DOHH2 (cell line): Measurements from ENCODE around the gene CLSTN1.

ENCODE experiments used
- H3F3A ChIP-seq: fragments of 200-600 bp; sonication (generic), shearing (Covaris generic); 2 replicates; pipeline ENCODE4 v1.6.0; 2016; ENCODE audit warnings: antibody characterized with exemption, mild to moderate bottlenecking; ENCODE audit not compliant: control insufficient read depth, insufficient read depth
- H3K27ac ChIP-seq: fragments of 200-600 bp; sonication (generic); 2 replicates; pipeline ENCODE4 v1.5.1; 2014; ENCODE audit warnings: low read depth, mild to moderate bottlenecking, low read length, moderate library complexity
- H3K27me3 ChIP-seq: fragments of 200-600 bp; sonication (generic); 2 replicates; pipeline ENCODE4 v1.6.1; 2014; ENCODE audit warnings: mild to moderate bottlenecking, low read length, mixed read lengths; ENCODE audit not compliant: control insufficient read depth
- H3K36me3 ChIP-seq: fragments of 200-600 bp; sonication (generic); 2 replicates; pipeline ENCODE4 v1.6.1; 2014; ENCODE audit warnings: mild to moderate bottlenecking, low read length, moderate library complexity, mixed read lengths; ENCODE audit not compliant: control insufficient read depth
- H3K4me1 ChIP-seq: fragments of 200-600 bp; sonication (generic); 2 replicates; pipeline ENCODE4 v1.6.1; 2014; ENCODE audit warnings: mild to moderate bottlenecking, low read length, mixed read lengths; ENCODE audit not compliant: control insufficient read depth
- H3K4me2 ChIP-seq: fragments of 200-600 bp; sonication (generic); 2 replicates; pipeline ENCODE4 v1.6.0; 2014; ENCODE audit warnings: mild to moderate bottlenecking, low read length, moderate library complexity
- H3K4me3 ChIP-seq: fragments of 200-600 bp; sonication (generic); 2 replicates; pipeline ENCODE4 v1.5.1; 2014; ENCODE audit warnings: mild to moderate bottlenecking, low read length, mixed read lengths
- H3K79me2 ChIP-seq: fragments of 200-600 bp; sonication (generic); 2 replicates; pipeline ENCODE4 v1.6.1; 2014; ENCODE audit warnings: mild to moderate bottlenecking, low read length, mixed read lengths; ENCODE audit not compliant: control insufficient read depth
- H3K9me2 ChIP-seq: fragments of 200-600 bp; sonication (generic); replicated peaks from 2 replicates; pipeline ENCODE4 v1.6.1; 2014; ENCODE audit warnings: mild to moderate bottlenecking, low read length, mixed read lengths; ENCODE audit not compliant: control insufficient read depth
- H3K9me3 ChIP-seq: fragments of 200-600 bp; sonication (generic); 2 replicates; pipeline ENCODE4 v1.6.1; 2014; ENCODE audit warnings: antibody characterized with exemption, low read length, mixed read lengths; ENCODE audit not compliant: control insufficient read depth, insufficient read depth
- H4K20me1 ChIP-seq: fragments of 200-600 bp; sonication (generic); 2 replicates; pipeline ENCODE4 v1.6.0; 2014; ENCODE audit warnings: low read depth, mild to moderate bottlenecking, antibody characterized with exemption, low read length, moderate library complexity; ENCODE audit not compliant: control insufficient read depth, insufficient read depth
- EZH2phosphoT487 ChIP-seq: fragments of 200-600 bp; sonication (generic); IDR thresholded peaks from 2 replicates; pipeline ENCODE4 v1.6.1; 2017; ENCODE audit warnings: borderline replicate concordance, mild to moderate bottlenecking, antibody characterized with exemption, low read length, moderate library complexity, mixed read lengths
- TF ChIP-seq, protein P1 (sequence below): fragments of 200-600 bp; sonication (generic); IDR thresholded peaks from one replicate; pipeline ENCODE4 v1.5.1; 2014; ENCODE audit warnings: antibody characterized with exemption, mild to moderate bottlenecking, low read depth, low read length; ENCODE audit not compliant: poor library complexity, severe bottlenecking

CLSTN1 gene

DNA sequence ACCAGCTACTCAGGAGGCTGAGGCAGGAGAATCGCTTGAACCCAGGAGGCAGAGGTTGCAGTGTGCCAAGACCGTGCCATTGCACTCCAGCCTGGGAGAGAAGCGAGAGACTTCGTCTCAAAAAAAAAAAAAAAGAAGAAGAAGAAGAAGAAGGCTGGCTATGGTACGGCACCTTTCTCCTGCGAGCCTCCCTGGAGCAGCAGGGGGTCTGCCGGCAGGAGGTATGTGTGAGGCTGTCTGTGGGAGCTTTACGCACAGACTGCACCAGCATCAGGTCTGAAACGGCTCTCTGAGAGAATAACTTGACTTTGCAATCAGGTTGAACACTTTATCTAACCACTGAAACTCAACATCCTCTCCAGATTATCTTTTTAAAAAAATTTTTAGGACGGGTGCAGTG lies 44.9 kb downstream of the CLSTN1 start:
- Histone ChIP-seq H3K9me3 (no peaks in the 10 kb centered on the region), H3K36me3 (peaks cover 23% of the 10 kb centered on the region), H3K79me2 (peaks cover 100% of the 10 kb centered on the region), H4K20me1 (peaks cover 12% of the 10 kb centered on the region; the same call in 1 of the 2 replicates), H3K9me2 (no peaks in the 10 kb centered on the region), H3K27ac (no peak overlapping the region), H3K4me1 (peaks cover 29% of the 10 kb centered on the region), H3K4me3 (no peak overlapping the region), H3K27me3 (no peaks in the 10 kb centered on the region), H3K4me2 (no peak overlapping the region), H3F3A (0 out of 2 replicates have a peak, but pooled peaks cover 10% of the 10 kb centered on the region)
- TF ChIP-seq, protein P1, sequence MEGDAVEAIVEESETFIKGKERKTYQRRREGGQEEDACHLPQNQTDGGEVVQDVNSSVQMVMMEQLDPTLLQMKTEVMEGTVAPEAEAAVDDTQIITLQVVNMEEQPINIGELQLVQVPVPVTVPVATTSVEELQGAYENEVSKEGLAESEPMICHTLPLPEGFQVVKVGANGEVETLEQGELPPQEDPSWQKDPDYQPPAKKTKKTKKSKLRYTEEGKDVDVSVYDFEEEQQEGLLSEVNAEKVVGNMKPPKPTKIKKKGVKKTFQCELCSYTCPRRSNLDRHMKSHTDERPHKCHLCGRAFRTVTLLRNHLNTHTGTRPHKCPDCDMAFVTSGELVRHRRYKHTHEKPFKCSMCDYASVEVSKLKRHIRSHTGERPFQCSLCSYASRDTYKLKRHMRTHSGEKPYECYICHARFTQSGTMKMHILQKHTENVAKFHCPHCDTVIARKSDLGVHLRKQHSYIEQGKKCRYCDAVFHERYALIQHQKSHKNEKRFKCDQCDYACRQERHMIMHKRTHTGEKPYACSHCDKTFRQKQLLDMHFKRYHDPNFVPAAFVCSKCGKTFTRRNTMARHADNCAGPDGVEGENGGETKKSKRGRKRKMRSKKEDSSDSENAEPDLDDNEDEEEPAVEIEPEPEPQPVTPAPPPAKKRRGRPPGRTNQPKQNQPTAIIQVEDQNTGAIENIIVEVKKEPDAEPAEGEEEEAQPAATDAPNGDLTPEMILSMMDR, result no peak
- TF ChIP-seq EZH2phosphoT487, result no peak

DNA sequence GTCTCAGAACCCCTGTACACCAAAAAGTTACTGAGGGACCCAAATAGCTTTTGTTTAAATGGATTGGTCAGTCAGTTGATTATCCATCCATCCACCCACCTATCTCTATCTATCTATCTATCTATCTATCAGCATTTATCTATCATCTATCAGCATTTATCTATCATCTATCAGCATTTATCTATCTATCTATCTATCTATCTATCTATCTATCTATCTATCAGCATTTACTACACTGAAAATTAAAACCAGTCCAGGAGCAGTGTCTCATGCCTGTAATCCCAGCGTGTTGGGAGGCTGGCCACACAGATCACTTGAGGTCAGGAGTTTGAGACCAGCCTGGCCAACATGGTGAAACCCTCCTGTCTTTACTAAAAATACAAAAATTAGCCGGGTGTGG lies 47.1 kb downstream of the CLSTN1 start:
- Histone ChIP-seq H3K9me2 (no peaks in the 10 kb centered on the region), H3K4me3 (no peak overlapping the region), H3K4me2 (no peak overlapping the region), H3F3A (peaks cover 8% of the 10 kb centered on the region; the same call in 1 of the 2 replicates), H3K4me1 (peaks cover 11% of the 10 kb centered on the region), H3K27me3 (no peaks in the 10 kb centered on the region), H3K27ac (no peak overlapping the region), H3K36me3 (peaks cover 36% of the 10 kb centered on the region), H3K9me3 (no peaks in the 10 kb centered on the region), H3K79me2 (peaks cover 96% of the 10 kb centered on the region), H4K20me1 (peaks cover 12% of the 10 kb centered on the region; the same call in 1 of the 2 replicates)
- TF ChIP-seq EZH2phosphoT487, result no peak
- TF ChIP-seq, protein P1, result no peak

DNA sequence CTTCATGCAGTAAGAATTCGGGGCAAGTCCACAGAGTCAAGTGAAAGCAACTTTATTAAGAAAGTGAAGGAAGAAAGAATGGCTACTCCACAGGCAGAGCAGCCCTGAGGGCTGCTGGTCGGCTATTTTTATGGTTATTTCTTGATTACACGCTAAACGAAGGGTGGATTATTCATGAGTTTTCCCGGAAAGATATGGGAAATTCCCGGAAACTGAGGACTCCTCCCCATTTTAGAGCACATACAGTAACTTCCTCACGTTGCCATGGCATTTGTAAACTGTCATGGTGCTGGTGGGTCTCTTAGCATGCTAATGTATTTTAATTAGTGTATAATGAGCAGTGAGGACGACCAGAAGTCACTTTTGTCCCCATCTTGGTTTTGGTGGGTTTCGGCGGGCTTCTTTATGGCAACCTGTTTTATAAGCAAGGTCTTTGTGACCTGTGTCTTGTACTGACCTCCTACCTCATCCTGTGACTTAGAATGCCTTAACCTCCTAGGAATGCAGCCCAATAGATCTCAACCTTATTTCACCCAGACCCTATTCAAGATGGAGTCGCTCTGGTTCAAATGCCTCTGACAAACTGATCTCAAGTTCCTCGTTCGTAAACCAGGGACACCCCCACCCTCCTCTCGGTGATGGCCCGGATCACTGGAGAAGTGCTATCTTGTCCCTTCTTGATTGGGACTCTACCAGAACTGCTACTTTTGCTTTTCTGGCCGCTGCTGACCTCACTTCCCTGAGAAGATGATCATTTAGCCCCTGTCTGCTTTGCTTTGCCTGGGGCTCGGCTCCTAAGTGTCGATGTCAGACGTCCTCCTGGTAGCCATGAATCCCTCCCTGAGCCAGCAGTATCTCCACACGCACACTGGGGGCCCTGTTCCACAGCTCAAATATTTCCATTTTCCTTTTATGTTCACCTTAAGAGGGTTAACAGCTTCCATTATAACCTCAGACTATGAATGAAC lies 48.8 kb downstream of the CLSTN1 start:
- Histone ChIP-seq H3K4me2 (no peak overlapping the region), H3K9me2 (no peaks in the 10 kb centered on the region), H3F3A (peaks cover 4% of the 10 kb centered on the region; the same call in 1 of the 2 replicates), H3K36me3 (peaks cover 38% of the 10 kb centered on the region), H3K79me2 (peaks cover 93% of the 10 kb centered on the region), H3K27me3 (no peaks in the 10 kb centered on the region), H3K27ac (no peak overlapping the region), H3K4me3 (no peak overlapping the region), H4K20me1 (peaks cover 12% of the 10 kb centered on the region; the same call in 1 of the 2 replicates), H3K4me1 (peaks cover 5% of the 10 kb centered on the region), H3K9me3 (no peaks in the 10 kb centered on the region)
- TF ChIP-seq EZH2phosphoT487, result no peak
- TF ChIP-seq, protein P1, result no peak
